ENCODE data around the gene EBF4. TPM values are rescaled to one million over a fixed set of nuclear protein-coding genes. Genes with fewer than 3 reads are reported as not detected.

The EBF4 gene
- total and polyA plus RNA-seq, 7 donors: 0.42 to 1.9 (median 1.2) TPM

DNA sequence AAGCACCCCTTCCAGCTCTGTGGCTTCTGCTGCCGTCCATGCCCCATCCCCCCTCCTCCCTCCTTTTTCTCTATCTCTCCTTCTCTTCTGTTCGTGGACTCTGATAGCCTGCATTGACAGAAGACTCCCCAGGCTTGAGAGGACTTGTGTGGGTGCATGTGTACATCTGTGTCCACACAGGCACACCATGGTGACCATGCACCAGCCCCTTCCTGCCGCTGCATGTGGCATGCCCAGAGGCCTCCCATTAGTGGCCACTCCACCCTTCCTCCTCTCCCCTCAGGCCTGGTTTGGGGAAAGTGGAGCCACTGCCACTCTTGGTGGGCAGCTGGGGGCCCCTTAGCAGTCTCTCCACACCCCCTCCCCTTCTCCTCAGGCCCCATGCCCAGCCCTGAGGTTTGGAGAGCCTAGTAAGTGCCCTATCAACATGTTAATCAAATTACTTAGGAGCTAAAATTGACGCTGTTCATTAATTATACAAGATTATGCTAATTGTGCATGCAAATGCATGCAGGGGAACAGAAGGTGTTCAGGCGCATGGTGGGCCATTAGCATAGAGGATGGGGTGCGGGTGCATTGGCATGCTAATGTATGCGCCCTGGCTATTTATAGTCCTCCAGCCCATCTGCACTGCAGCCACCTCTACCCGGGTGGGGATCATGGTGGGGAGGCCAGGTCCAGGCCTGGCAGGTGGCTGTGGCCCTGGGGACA, 45.9 kb downstream of the EBF4 start:
- ATAC-seq: no peak
- intact Hi-C loops (cut with DNase I): no loop called here
- H3K9me3 ChIP-seq: no peaks in the 10 kb centered on the region
- no peak overlapping the region for H3K4me3 ChIP-seq
- H3K27me3 ChIP-seq (ENCODE audit: insufficient read depth in 3 of 3, low read length in 2 of 3): peaks cover 0 to 16% (median 2%) of the 10 kb centered on the region in 3 donors
- DNase-seq: no peak
- TF ChIP-seq, protein P1, sequence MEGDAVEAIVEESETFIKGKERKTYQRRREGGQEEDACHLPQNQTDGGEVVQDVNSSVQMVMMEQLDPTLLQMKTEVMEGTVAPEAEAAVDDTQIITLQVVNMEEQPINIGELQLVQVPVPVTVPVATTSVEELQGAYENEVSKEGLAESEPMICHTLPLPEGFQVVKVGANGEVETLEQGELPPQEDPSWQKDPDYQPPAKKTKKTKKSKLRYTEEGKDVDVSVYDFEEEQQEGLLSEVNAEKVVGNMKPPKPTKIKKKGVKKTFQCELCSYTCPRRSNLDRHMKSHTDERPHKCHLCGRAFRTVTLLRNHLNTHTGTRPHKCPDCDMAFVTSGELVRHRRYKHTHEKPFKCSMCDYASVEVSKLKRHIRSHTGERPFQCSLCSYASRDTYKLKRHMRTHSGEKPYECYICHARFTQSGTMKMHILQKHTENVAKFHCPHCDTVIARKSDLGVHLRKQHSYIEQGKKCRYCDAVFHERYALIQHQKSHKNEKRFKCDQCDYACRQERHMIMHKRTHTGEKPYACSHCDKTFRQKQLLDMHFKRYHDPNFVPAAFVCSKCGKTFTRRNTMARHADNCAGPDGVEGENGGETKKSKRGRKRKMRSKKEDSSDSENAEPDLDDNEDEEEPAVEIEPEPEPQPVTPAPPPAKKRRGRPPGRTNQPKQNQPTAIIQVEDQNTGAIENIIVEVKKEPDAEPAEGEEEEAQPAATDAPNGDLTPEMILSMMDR (IDR thresholded peaks at IDR 0.05): no peak
- H3K36me3 ChIP-seq (ENCODE audit: insufficient read depth in 1 of 2, low read depth in 1 of 2): no peaks in the 10 kb centered on the region
- H3K4me1 ChIP-seq: no peaks in the 10 kb centered on the region
- whole genome bisulfite sequencing, 3 donors: 59 to 64% (median 63%) methylated on average over 8 of the region's 8 CpGs
- H3K27ac ChIP-seq: no peak overlapping the region

DNA sequence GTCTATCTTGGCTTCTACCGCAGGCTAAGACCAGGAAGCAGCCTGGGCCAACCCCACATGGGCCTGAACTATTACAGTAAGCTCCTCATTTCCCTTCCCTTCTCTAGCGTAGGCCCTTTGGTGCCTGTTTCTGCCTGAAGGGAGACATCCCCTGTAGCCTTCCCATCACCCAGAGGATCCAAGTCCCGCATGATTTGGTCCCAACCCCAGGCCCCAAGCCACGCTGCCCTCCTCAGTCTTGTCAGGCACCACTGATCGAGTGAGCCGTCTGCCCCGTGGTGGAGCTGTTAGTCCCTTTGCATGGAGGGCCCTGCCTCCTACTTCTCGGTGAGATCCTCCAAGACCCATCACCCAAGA, 46.4 kb downstream of the EBF4 start:
- Histone ChIP-seq H3K27me3 (ENCODE audit: insufficient read depth in 3 of 3, low read length in 2 of 3) (peaks cover 0 to 16% (median 2%) of the 10 kb centered on the region in 3 donors), H3K4me3 (no peak overlapping the region), H3K27ac (no peak overlapping the region), H3K4me1 (no peaks in the 10 kb centered on the region), H3K36me3 (ENCODE audit: insufficient read depth in 1 of 2, low read depth in 1 of 2) (no peaks in the 10 kb centered on the region), H3K9me3 (no peaks in the 10 kb centered on the region)
- ATAC-seq: no peak
- no peak for DNase-seq
- 76 to 87% (median 77%) methylated on average over 8 of the region's 8 CpGs for WGBS, 3 donors
- TF ChIP-seq, protein P1 (IDR thresholded peaks at IDR 0.05): no peak
- intact Hi-C loops (cut with DNase I): no loop called here

DNA sequence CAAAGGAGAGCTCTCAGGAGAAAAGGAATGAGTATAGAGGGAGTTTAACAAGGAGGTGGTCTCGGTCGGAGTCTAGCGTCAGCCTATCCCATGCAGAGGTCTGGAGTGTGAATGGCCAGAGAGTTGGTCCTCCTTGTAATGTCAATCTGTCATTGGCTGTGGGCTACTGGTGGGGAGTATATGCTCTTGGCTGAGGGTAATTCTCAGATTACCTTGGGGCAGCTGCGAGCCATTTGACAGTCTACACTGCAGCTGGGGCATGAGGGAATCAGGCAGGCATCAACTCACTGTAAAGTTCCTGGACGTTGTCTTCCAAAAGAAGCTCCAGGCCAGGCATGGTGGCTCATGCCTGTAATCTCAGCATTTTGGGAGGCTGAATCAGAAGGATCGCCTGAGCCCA, 48.1 kb downstream of the EBF4 start:
- H3K27ac ChIP-seq: no peak overlapping the region
- no peaks in the 10 kb centered on the region for H3K36me3 ChIP-seq (ENCODE audit: insufficient read depth in 1 of 2, low read depth in 1 of 2)

DNA sequence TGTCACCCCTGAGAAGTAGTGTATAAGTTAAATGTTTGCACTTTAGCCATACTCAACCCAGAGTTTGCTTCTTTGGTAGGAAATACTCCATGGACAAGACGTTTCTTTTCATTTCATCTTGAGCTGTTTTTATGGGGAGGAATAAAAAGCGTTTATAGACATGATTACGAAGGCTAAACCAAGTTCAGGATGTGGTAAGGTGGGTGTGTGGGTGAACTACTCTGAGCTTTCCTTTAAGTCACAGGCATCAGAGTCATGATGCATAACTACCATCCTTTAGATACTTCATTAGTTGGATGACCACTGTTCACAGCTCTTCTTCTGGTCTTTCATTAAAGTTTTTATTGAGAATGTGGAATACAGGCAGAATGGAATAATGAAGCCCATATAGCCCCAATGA, 48.9 kb downstream of the EBF4 start:
- Histone ChIP-seq H3K4me1 (no peaks in the 10 kb centered on the region), H3K27ac (no peak overlapping the region), H3K27me3 (ENCODE audit: insufficient read depth in 3 of 3, low read length in 2 of 3) (peaks cover 0 to 34% (median 2%) of the 10 kb centered on the region in 3 donors), H3K36me3 (ENCODE audit: insufficient read depth in 1 of 2, low read depth in 1 of 2) (no peaks in the 10 kb centered on the region), H3K4me3 (no peak overlapping the region), H3K9me3 (no peaks in the 10 kb centered on the region)
- DNase-seq (no peak), ATAC-seq (no peak)
- WGBS, 3 donors: 62 to 80% (median 64%) methylated on average over 3 of the region's 3 CpGs
- TF ChIP-seq, protein P1 (IDR thresholded peaks at IDR 0.05): no peak
- intact Hi-C loops (cut with DNase I): loop anchor here in 1 of 2 donors (5.0 kb wide), 1 partner anchor 49 kb away; the partner anchor contains the start of gene EBF4

More for the DNA sequence above, 48.1 kb downstream of the EBF4 start:
- WGBS, 3 donors: 39 to 54% (median 53%) methylated on average over 6 of the region's 6 CpGs
- no peak for DNase-seq
- intact Hi-C loops (cut with DNase I): loop anchor here in 1 of 2 donors (5.0 kb wide), 1 partner anchor 48 kb away; the partner anchor contains the start of gene EBF4
- no peaks in the 10 kb centered on the region for H3K4me1 ChIP-seq
- TF ChIP-seq, protein P1 (IDR thresholded peaks at IDR 0.05): no peak
- H3K4me3 ChIP-seq: no peak overlapping the region
- ATAC-seq: no peak
- H3K27me3 ChIP-seq (ENCODE audit: insufficient read depth in 3 of 3, low read length in 2 of 3): peaks cover 0 to 29% (median 2%) of the 10 kb centered on the region in 3 donors
- H3K9me3 ChIP-seq: no peaks in the 10 kb centered on the region
